ENCODE results near the gene TET2.

The TET2 gene

GRCh38 chr4:105184316-105184980 is 37.8 kb downstream of the TET2 start:
- in situ Hi-C loops (cut with MboI; ENCODE audit: low sequenced_read_pairs, unreplicated experiment), result no loop called here
- DNase-seq (ENCODE audit: low spot score), result no peak
- no peak for TF ChIP-seq CTCF (IDR thresholded peaks at IDR 0.05; ENCODE audit: borderline replicate concordance, control extremely low read depth, extremely low read depth, insufficient read depth, missing control alignments)

DNA sequence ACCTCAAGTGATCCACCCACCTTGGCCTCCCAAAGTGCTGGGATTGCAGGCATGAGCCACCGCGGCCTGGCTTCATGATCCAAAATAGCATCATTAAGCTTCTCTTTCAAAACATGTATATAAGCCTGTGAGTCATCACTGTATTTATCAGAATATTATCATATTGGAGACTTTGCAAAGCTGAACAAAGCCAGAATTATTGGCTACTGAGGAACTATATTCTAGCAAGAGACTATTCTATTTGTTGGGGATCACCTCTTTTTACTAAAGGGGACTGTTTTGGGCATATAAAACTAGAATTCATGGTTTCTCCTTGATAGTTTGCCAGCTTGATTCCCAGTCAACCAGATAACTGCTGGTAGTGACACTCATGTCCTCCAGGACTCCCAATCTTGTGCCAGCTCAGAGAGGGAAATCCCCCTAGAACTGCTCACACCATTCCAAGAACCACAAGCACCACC is 40.1 kb downstream of the TET2 start:
- in situ Hi-C loops (cut with MboI; ENCODE audit: low sequenced_read_pairs, unreplicated experiment), result no loop called here
- DNase-seq (ENCODE audit: low spot score), result no peak
- TF ChIP-seq CTCF (IDR thresholded peaks at IDR 0.05; ENCODE audit: borderline replicate concordance, control extremely low read depth, extremely low read depth, insufficient read depth, missing control alignments), result no peak

DNA sequence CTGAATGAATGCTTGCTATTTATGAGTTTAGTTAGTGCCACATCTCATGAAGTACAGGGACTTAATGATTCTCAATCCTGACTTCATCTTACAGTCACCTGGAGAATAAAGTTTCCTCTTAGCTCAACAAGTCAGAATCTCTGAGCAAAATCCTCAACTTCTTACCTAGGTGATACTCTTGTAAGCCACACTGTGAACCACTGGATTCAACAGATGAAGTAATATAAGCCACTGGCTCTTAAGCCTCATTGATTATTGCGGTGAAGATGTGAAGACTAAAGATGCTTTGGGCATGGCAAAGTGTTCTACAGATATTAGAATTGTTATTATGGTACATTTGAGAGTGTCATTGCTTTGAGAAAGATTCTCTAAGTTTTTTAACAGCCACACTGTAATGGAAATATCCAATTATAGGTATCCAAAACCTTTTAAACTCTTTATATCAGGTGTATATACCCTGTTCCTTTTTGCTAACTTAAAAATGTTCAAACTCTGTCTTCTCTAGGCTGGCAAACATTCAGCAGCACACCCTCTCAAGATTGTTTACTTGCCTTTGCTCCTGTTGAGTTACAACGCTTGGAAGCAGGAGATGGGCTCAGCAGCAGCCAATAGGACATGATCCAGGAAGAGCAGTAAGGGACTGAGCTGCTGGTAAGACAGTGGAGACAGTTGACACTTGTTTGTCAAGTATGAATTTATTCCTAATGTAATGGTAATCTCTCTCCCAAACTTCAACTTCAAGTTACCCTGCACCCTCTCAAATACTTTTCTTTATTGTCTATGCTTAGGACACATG is 43.4 kb downstream of the TET2 start:
- DNase-seq (ENCODE audit: low spot score), result no peak
- in situ Hi-C loops (cut with MboI; ENCODE audit: low sequenced_read_pairs, unreplicated experiment), result no loop called here
- no peak for TF ChIP-seq CTCF (IDR thresholded peaks at IDR 0.05; ENCODE audit: borderline replicate concordance, control extremely low read depth, extremely low read depth, insufficient read depth, missing control alignments)

GRCh38 chr4:105191621-105192210 is 45.0 kb downstream of the TET2 start:
- in situ Hi-C loops (cut with MboI; ENCODE audit: low sequenced_read_pairs, unreplicated experiment), result no loop called here
- DNase-seq (ENCODE audit: low spot score), result peak; percentile 39
- no peak for TF ChIP-seq CTCF (IDR thresholded peaks at IDR 0.05; ENCODE audit: borderline replicate concordance, control extremely low read depth, extremely low read depth, insufficient read depth, missing control alignments)

GRCh38 chr4:105192474-105192873 is 45.8 kb downstream of the TET2 start:
- no peak for TF ChIP-seq CTCF (IDR thresholded peaks at IDR 0.05; ENCODE audit: borderline replicate concordance, control extremely low read depth, extremely low read depth, insufficient read depth, missing control alignments)
- in situ Hi-C loops (cut with MboI; ENCODE audit: low sequenced_read_pairs, unreplicated experiment), result no loop called here
- DNase-seq (ENCODE audit: low spot score), result no peak

DNA sequence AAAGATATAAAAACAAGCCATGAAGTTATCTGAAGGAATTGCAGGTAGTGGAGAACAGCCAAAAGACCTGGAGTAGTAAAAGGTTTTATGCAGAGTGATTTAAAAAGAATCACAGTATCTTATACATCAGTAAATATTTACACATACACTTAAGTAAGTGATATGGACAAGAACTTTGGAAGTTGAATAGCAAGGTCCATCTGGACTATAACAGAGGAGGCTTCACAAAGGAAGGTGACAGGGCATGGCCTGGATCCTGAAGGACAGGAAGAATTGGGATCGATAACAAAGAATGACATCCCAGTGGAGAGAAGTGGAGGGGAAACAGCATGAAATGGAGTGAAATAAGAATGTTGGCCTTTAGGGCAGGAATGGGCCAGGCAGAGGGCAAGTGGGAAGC is 46.2 kb downstream of the TET2 start:
- in situ Hi-C loops (cut with MboI; ENCODE audit: low sequenced_read_pairs, unreplicated experiment), result no loop called here
- no peak for DNase-seq (ENCODE audit: low spot score)
- no peak for TF ChIP-seq CTCF (IDR thresholded peaks at IDR 0.05; ENCODE audit: borderline replicate concordance, control extremely low read depth, extremely low read depth, insufficient read depth, missing control alignments)

Data from GM13976 (cell line).